HCT116 (cell line): ENCODE measurements around the gene MAPRE3. TPM values are rescaled to one million over a fixed set of nuclear protein-coding genes. Genes with fewer than 3 reads are reported as not detected.

Experiments used
- ATAC-seq: fragments of 200-7000 bp; cut with Tn5 transposase; 2 replicates; pipeline ENCODE4 v1.9.1; 2020; ENCODE audit warnings: mild to moderate bottlenecking, moderate library complexity
- BruUV-seq: library from RNA; stranded (reverse); fragments of 400-500 nt; replicated peaks from 2 replicates; lab custom pipeline; 2021; lab: Mats Ljungman, UMichigan
- CTCF ChIA-PET: fragments of 300-600 bp; sonication (Branson Sonifier 250); formaldehyde crosslinking; loops from one replicate; lab custom pipeline; 2021; ENCODE audit warnings: antibody characterized with exemption; lab: Charles Lee
- POLR2A ChIA-PET: fragments of 300-600, 350-600 bp; sonication (Branson Sonifier 250); formaldehyde crosslinking; loops from one replicate; lab custom pipeline; 2021; ENCODE audit warnings: antibody characterized with exemption; lab: Charles Lee
- RAD21 ChIA-PET, 2 experiments: fragments of 300-600 bp; sonication (Branson Sonifier 250); formaldehyde crosslinking; loops; one replicate each; lab custom pipeline; 2023; ENCODE audit warnings: low total read pairs in 2 of 2; ENCODE audit not compliant: uncharacterized antibody in 2 of 2, unreplicated experiment in 2 of 2, low non-redundant PET in 1 of 2; lab: Charles Lee
- DNase-seq: peaks from one replicate; pipeline ENCODE4 v3.0.0-alpha.2; 2010; ENCODE audit warnings: low read depth, low spot score
- H2AFZ ChIP-seq: fragments of 200-600 bp; shearing (Covaris generic), sonication (generic); 2 replicates; pipeline ENCODE4 v1.6.1; 2017; ENCODE audit warnings: low read depth, mixed run types, mixed read lengths, antibody characterized with exemption, low read length; ENCODE audit not compliant: poor library complexity, severe bottlenecking
- H3K27ac ChIP-seq: 2 replicates; pipeline ENCODE4 v1.5.1; 2012; ENCODE audit warnings: low read depth, low read length
- H3K27me3 ChIP-seq: fragments of 200-600 bp; sonication (generic); 2 replicates; pipeline ENCODE4 v1.6.1; 2016; ENCODE audit warnings: mixed run types, low read length, mixed read lengths; ENCODE audit not compliant: insufficient read depth
- H3K36me3 ChIP-seq, 2 experiments: fragments of 200-500 bp in 1 of 2; fragments of 200-600 bp in 1 of 2; sonication (Bioruptor generic) in 1 of 2; sonication (generic) in 1 of 2; 2 replicates each; pipeline versions ENCODE4 v1.5.1 to v1.6.1; 2014 to 2016; ENCODE audit warnings: low read length in 2 of 2, inconsistent platforms in 1 of 2, mixed read lengths in 1 of 2, mixed run types in 1 of 2; ENCODE audit not compliant: insufficient read depth in 2 of 2, control insufficient read depth in 1 of 2
- H3K4me1 ChIP-seq, 2 experiments: fragments of 200-600 bp in 1 of 2; sonication (generic) in 1 of 2; 2 replicates each; pipeline versions ENCODE4 v1.5.1 to v1.6.1; 2012 to 2017; ENCODE audit warnings: low read length in 2 of 2, inconsistent platforms in 1 of 2, mild to moderate bottlenecking in 1 of 2, mixed read lengths in 1 of 2, mixed run types in 1 of 2, moderate library complexity in 1 of 2; ENCODE audit not compliant: insufficient read depth in 2 of 2, control insufficient read depth in 1 of 2
- H3K4me2 ChIP-seq: fragments of 200-600 bp; sonication (generic); 2 replicates; pipeline ENCODE4 v1.6.1; 2017; ENCODE audit warnings: mixed run types, low read length, mixed read lengths
- H3K4me3 ChIP-seq, 2 experiments: fragments of 200-600 bp in 1 of 2; sonication (generic) in 1 of 2; replicated peaks in 1 of 2; 2 replicates each; pipeline ENCODE4 v1.5.1; 2011 to 2016; ENCODE audit warnings: low read length in 2 of 2, control low read depth in 1 of 2, low read depth in 1 of 2, mild to moderate bottlenecking in 1 of 2, mixed read lengths in 1 of 2, mixed run types in 1 of 2
- H3K79me2 ChIP-seq: fragments of 200-600 bp; sonication (generic); 2 replicates; pipeline ENCODE4 v1.6.1; 2017; ENCODE audit warnings: mild to moderate bottlenecking, mixed run types, low read length, moderate library complexity, mixed read lengths; ENCODE audit not compliant: insufficient read depth
- H3K9ac ChIP-seq: fragments of 200-600 bp; sonication (generic); 2 replicates; pipeline ENCODE4 v1.6.1; 2016; ENCODE audit warnings: low read length, mixed read lengths
- H3K9me2 ChIP-seq: fragments of 200-600 bp; sonication (generic), shearing (Covaris generic); 2 replicates; pipeline ENCODE4 v1.6.1; 2017; ENCODE audit warnings: mixed run types, mild to moderate bottlenecking, moderate library complexity; ENCODE audit not compliant: insufficient read depth
- H3K9me3 ChIP-seq, 2 experiments: fragments of 200-500 bp in 1 of 2; fragments of 200-600 bp in 1 of 2; sonication (Bioruptor generic) in 1 of 2; sonication (generic) in 1 of 2; 2 replicates each; pipeline ENCODE4 v1.6.1; 2014 to 2017; ENCODE audit warnings: low read length in 2 of 2, mixed read lengths in 2 of 2, inconsistent platforms in 1 of 2, low read depth in 1 of 2, mild to moderate bottlenecking in 1 of 2, mixed run types in 1 of 2, moderate library complexity in 1 of 2; ENCODE audit not compliant: control insufficient read depth in 1 of 2, insufficient read depth in 1 of 2
- H4K20me1 ChIP-seq: fragments of 200-600 bp; sonication (generic), shearing (Covaris generic); 2 replicates; pipeline ENCODE4 v1.6.1; 2017; ENCODE audit warnings: mixed run types, mild to moderate bottlenecking, moderate library complexity; ENCODE audit not compliant: insufficient read depth
- FOSL1 ChIP-seq: IDR thresholded peaks from 2 replicates; pipeline ENCODE4 v1.6.1; 2012; ENCODE audit warnings: low read depth
- JUND ChIP-seq: IDR thresholded peaks from 2 replicates; pipeline ENCODE4 v1.6.1; 2012
- SP1 ChIP-seq: IDR thresholded peaks from 2 replicates; pipeline ENCODE4 v1.6.1; 2012; ENCODE audit warnings: low read depth
- YY1 ChIP-seq: IDR thresholded peaks from 2 replicates; pipeline ENCODE4 v1.6.1; 2011; ENCODE audit warnings: low read length, low read depth, moderate library complexity, mild to moderate bottlenecking; ENCODE audit not compliant: insufficient replicate concordance; ENCODE audit errors: extremely low read depth
- intact Hi-C: fragments of 100-400 bp; cut with micrococcal nuclease; formaldehyde crosslinking; loops from 2 replicates; pipeline ENCODE4 v1.10.0; 2022
- total RNA-seq: library from RNA; stranded (reverse); gene quantifications from one replicate; pipeline ENCODE4 v1.2.1, GENCODE V29; 2021; ENCODE audit not compliant: unreplicated experiment
- TF ChIP-seq, protein P1 (sequence below): IDR thresholded peaks from 2 replicates; pipeline ENCODE4 v1.6.1; 2012

MAPRE3 gene
- total RNA-seq, 1 experiment from 2014 or later: 12.1 TPM

DNA sequence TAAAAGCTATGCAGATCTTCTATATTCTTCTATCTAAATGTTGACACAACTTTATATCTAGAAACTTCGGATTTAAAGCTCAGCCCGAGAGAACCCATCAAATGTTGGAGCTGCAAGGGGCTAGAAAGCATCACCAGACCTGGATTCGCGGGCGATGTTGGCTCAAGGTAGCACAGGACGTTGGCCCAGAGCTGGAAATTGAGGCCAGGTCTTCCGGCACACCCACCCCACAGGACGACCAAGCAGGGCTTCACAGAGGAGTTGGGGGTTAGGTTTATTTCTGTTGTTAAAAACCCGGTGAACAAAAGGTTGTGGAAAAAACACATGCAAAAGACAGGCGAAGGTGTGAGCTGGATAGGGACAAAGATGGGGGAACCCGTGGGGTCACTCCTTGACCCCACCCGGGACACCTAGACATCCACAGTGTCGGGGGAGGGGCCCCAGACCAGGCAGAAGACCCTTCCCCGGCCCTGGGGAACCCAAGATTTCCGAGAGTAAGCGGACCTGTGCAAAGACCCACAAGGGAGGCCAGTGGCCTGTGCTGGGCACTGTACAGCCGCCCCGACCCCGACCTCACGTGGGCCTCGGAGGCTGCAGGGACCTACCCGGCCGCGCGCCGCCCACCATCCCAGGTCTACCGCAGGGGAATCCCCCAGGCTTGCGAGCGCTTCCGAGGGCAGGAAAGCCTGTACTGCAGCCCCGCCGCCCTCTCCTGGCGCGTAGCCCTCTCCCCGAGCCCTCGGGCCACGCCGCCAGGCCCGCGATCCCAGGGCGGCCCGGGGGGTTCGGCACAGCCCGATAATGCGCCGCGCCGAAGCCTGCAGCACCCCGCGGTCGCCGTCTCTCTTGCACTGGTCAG is 79.2 kb downstream of the MAPRE3 start:
- Histone ChIP-seq H3K9me2 (no peaks in the 10 kb centered on the region), H4K20me1 (no peaks in the 10 kb centered on the region), H3K36me3 (no peaks in the 10 kb centered on the region), H3K27me3 (no peaks in the 10 kb centered on the region), H3K27ac (peak overlapping the region; percentile 61), H3K9me3 (no peaks in the 10 kb centered on the region), H3K4me1 (peaks cover 11 to 25% of the 10 kb centered on the region in 2 experiments), H2AFZ (no peak overlapping the region), H3K4me3 (peak overlapping the region; percentile 44 to 94), H3K79me2 (no peaks in the 10 kb centered on the region), H3K9ac (peak overlapping the region; percentile 57), H3K4me2 (peak overlapping the region; percentile 100)
- no TSS peak for BruUV-seq
- ATAC-seq (no peak; the same call in 1 of the 2 replicates), DNase-seq (no peak)
- POLR2A ChIA-PET: interaction anchor here (0.9 to 1.0 kb wide), 2 partner anchors 16 to 37 kb away, joined by 3 read pairs; partner anchors contain the start of gene KHK
- CTCF ChIA-PET: interaction anchor here (1.3 to 2.3 kb wide), 4 partner anchors 33 to 203 kb away, joined by 3 to 21 read pairs (median 4); no protein-coding TSS in a partner anchor
- intact Hi-C loops: loop anchor here (1.0 kb wide), 2 partner anchors 17 to 88 kb away; partner anchors contain the start of gene TMEM214
- RAD21 ChIA-PET: interaction anchor here in 1 of 2 experiments (2.1 kb wide), 1 partner anchor 88 kb away, joined by 7 read pairs; no protein-coding TSS in a partner anchor
- TF ChIP-seq JUND (no peak), SP1 (no peak), YY1 (no peak), FOSL1 (no peak)
- TF ChIP-seq, protein P1, sequence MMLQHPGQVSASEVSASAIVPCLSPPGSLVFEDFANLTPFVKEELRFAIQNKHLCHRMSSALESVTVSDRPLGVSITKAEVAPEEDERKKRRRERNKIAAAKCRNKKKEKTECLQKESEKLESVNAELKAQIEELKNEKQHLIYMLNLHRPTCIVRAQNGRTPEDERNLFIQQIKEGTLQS: no peak
